ENCODE results near the gene NMB.

- TF ChIP-seq POLR2AphosphoS5 (IDR thresholded peaks at IDR 0.05) = no peak
- TF ChIP-seq, protein P1, sequence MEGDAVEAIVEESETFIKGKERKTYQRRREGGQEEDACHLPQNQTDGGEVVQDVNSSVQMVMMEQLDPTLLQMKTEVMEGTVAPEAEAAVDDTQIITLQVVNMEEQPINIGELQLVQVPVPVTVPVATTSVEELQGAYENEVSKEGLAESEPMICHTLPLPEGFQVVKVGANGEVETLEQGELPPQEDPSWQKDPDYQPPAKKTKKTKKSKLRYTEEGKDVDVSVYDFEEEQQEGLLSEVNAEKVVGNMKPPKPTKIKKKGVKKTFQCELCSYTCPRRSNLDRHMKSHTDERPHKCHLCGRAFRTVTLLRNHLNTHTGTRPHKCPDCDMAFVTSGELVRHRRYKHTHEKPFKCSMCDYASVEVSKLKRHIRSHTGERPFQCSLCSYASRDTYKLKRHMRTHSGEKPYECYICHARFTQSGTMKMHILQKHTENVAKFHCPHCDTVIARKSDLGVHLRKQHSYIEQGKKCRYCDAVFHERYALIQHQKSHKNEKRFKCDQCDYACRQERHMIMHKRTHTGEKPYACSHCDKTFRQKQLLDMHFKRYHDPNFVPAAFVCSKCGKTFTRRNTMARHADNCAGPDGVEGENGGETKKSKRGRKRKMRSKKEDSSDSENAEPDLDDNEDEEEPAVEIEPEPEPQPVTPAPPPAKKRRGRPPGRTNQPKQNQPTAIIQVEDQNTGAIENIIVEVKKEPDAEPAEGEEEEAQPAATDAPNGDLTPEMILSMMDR (IDR thresholded peaks at IDR 0.05) = no peak
- no peak for TF ChIP-seq POLR2A (IDR thresholded peaks at IDR 0.05)
Measured at GRCh38 chr15:84668221-84668982, 10.4 kb upstream of the NMB start.

Data from stomach (tissue), 4 donors.